LNCaP clone FGC (cell line): Measurements from ENCODE around the gene ENKUR.
"Not testable (repeated sequence)": the region's sequence is repeated elsewhere in the genome, so short reads cannot be mapped to it uniquely, and the experiment has no call there.

Source experiments
- DNase-seq: peaks from one replicate; pipeline ENCODE4 v3.0.0-alpha.2; 2011; ENCODE audit warnings: low read depth
- H3K4me3 ChIP-seq: 2 replicates; pipeline ENCODE4 v1.5.1; 2011; ENCODE audit warnings: mild to moderate bottlenecking, low read depth, low read length, control low read depth
- TF ChIP-seq, protein P1 (sequence below): IDR thresholded peaks from 2 replicates; pipeline ENCODE4 v1.5.1; 2012; ENCODE audit warnings: mild to moderate bottlenecking; ENCODE audit not compliant: control insufficient read depth, insufficient read depth; ENCODE audit errors: extremely low read depth

Gene ENKUR

GRCh38 chr10:24958091-24958720 is 57.8 kb downstream of the ENKUR start:
- DNase-seq: no peak
- no peak overlapping the region for H3K4me3 ChIP-seq
- TF ChIP-seq, protein P1, sequence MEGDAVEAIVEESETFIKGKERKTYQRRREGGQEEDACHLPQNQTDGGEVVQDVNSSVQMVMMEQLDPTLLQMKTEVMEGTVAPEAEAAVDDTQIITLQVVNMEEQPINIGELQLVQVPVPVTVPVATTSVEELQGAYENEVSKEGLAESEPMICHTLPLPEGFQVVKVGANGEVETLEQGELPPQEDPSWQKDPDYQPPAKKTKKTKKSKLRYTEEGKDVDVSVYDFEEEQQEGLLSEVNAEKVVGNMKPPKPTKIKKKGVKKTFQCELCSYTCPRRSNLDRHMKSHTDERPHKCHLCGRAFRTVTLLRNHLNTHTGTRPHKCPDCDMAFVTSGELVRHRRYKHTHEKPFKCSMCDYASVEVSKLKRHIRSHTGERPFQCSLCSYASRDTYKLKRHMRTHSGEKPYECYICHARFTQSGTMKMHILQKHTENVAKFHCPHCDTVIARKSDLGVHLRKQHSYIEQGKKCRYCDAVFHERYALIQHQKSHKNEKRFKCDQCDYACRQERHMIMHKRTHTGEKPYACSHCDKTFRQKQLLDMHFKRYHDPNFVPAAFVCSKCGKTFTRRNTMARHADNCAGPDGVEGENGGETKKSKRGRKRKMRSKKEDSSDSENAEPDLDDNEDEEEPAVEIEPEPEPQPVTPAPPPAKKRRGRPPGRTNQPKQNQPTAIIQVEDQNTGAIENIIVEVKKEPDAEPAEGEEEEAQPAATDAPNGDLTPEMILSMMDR: no peak

DNA sequence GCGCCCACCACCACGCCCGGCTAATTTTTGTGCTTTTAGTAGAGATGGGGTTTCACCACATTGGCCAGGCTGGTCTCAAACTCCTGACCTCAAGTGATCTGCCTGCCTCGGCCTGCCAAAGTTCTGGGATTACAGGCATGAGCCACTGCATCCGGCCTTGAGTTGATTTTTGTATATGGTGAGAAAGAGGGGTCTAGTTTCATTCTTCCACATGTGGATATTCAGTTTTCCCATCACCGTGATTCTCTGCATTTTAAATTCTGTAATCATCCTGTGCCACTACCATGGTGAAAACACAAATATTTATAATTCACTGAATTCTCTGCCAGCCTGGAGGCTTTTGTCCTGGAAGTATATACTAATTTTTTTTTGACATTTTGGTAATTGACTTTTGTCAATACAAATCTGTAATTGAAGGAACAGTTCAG is 58.3 kb downstream of the ENKUR start:
- not testable (repeated sequence) for H3K4me3 ChIP-seq, DNase-seq

- no peak for DNase-seq
- TF ChIP-seq, protein P1: no peak
- no peak overlapping the region for H3K4me3 ChIP-seq
These were observed 62.3 kb downstream of the ENKUR start for GRCh38 chr10:24953675-24954074.

- no peak overlapping the region for H3K4me3 ChIP-seq
- no peak for DNase-seq
- TF ChIP-seq, protein P1: peak; percentile 33
These were observed 63.0 kb downstream of the ENKUR start for GRCh38 chr10:24952707-24953645.

- no peak within 1 kb of the TSS for H3K4me3 ChIP-seq
- DNase-seq: no peak
- TF ChIP-seq, protein P1: no peak
These were observed 63.7 kb downstream of the ENKUR start, which contains the start of gene PRTFDC1 for GRCh38 chr10:24952143-24952706. Gene PRTFDC1 (minus strand): TSS chr10:24952606. CDS start chr10:24952575, 31 bp downstream.

DNA sequence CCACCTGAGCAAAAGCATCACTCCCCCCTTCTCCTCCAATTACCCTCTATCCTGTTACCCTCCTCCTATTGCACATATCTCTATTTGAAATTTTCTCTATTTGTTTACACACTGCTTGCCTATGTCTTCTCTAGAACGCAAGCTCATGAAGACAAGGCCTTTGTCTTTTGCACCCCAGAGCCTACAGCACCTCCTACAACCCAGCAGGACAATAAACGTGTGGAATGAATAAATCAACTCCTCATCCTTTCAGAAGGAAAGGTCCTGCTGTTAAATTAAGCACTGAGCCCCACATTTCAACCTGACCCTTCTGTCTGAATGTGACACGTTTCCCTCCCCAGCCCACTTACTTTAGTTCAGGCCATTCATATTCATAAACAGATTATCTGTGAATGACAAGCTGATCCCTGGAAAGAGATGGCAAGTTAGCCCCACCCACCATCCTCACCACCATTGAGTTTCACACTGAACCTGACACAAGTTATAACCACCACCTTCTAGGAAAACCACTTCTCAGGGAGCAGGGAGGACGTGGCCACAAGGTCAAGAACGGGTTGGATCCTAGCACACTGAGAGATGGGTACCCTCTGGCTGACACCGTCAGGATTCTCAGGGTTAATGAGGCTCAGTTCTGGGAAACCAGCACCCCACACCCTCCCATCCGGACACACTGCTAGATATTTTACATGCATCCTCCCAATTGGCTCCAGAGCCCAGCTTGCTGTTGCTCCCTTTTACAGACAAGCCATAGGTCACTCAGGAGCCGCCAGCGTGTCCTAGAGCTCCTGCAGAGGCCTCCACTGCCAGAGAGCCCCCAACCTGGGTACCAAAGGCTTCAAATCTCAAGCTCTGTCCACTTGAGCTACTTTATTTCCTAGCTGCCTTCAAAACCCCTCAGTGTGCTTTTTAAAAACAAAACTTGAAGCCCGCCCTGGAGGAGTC is 64.5 kb downstream of the ENKUR start:
- TF ChIP-seq, protein P1: no peak
- no peak overlapping the region for H3K4me3 ChIP-seq
- DNase-seq: no peak
